ENCODE data around the gene DIO1.
A peak's percentile ranks its signal among the peaks of the same experiment; 100 is the strongest.

DIO1 gene

DNA sequence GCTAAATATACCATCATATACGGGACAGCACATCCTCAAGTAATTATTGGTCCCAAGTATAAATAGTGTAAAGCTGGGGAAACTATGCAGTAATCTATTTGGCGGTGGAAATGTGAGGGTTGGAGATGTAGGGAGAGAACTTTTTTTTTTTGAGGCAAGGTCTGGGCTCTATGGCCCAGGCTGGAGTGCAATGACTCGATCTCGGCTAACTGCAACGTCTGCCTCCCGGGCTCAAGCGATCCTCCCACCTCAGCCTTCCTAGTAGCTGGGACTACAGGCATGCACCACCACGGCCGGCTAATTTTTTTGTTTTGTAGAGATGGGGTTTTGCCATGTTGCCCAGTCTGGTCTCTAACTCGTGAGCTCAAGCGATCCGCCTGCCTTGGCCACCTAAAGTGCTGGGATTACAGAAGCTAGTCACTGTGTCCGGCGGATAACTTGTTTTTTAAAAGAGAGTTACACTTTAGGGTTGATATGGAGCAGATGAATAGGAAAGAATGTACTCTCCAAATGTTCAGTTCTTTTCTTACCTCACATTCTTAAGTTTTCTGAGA lies 49.6 kb downstream of the DIO1 start:
- no peak for DNase-seq

DNA sequence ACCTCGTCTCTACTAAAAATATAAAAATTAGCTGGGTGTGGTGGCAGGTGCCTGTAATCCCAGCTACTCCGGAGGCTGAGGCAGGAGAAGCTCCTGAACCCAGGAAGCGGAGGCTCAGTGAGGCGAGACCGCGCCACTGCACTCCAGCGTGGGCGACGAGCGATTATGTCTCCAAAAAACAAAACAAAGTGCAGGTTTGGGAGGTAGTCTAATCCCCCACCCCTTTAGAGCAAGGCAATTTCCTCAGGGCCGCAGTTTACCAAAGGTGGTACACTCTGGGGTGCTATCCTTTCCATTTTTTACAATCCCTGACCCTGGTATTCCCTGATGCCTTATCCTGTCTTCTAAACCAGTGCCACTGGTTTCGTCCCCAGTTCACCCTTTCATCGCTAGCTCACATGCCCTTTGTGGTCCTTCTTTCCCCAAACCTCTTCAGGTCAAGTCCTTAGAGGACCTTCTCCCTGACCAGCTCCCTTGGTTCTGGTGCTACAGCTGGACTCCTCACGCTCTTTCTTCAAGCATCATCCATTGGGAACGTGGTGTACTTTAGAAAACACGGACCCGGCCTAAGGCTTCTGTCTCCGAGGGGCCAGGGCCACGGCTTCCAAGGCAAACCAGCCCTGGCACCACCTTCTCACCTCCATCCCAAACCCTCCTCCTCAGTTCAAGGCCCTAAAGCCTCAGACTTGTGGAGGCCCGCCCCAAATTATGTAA lies 50.6 kb downstream of the DIO1 start:
- no peak for DNase-seq

DNA sequence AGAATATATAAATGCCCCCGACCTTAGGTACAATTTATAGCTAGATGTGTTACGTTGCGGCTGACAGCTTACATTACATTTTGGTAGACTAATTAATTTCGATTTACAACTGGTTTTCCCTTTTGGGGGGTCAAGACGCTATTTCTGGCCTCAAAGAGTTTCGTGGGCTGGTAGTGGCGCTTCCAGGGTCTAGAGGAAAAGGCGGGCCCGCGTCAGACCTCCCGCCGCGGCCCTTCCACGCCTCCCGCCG lies 51.1 kb downstream of the DIO1 start:
- DNase-seq = no peak

DNA sequence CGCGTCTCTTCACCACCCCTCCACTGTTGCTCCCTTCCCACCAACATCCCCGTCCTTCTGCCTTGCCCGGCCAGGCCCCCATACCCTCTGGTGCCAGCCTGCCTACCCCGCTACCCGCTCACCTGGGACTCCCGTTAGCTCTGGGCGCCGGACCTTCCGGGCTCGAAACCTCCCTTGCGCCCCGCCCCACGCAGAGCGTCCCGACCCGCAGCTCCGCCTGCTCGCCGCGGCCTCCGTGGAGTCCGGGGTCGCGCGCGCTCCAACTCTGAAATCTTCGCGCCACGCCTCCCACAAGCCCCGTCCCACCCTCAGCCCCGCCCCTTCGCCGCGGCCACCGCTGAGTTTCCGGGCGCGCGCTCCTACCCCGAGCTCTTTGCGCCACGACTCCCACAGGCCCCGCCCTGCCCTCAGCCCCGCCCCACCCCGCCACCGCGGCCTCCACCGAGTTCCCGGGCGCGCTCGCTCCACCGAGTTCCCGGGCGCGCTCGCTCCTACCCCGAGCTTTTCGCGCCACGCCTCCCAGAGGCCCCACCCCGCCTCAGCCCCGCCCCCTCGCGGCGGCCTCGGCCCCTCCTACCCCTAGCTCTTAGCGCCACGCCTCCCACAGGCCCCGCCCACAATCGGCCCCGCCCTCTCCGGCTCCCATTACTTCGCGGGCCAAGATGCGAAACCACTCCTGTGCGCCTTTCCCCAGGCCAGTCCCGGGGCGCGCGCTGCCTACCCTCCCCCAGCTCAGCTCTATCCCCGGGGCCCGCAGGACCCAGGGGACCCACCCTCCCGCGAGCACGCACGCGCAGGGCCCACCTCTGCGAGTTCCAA lies 51.7 kb downstream of the DIO1 start, which contains the start of gene IFT25:
TSS of gene IFT25 (minus strand) at position 267 of the 819 bp plus-strand sequence. CDS start 5,617 bp downstream, outside the sequence.
- DNase-seq = peak; percentile 71

DNA sequence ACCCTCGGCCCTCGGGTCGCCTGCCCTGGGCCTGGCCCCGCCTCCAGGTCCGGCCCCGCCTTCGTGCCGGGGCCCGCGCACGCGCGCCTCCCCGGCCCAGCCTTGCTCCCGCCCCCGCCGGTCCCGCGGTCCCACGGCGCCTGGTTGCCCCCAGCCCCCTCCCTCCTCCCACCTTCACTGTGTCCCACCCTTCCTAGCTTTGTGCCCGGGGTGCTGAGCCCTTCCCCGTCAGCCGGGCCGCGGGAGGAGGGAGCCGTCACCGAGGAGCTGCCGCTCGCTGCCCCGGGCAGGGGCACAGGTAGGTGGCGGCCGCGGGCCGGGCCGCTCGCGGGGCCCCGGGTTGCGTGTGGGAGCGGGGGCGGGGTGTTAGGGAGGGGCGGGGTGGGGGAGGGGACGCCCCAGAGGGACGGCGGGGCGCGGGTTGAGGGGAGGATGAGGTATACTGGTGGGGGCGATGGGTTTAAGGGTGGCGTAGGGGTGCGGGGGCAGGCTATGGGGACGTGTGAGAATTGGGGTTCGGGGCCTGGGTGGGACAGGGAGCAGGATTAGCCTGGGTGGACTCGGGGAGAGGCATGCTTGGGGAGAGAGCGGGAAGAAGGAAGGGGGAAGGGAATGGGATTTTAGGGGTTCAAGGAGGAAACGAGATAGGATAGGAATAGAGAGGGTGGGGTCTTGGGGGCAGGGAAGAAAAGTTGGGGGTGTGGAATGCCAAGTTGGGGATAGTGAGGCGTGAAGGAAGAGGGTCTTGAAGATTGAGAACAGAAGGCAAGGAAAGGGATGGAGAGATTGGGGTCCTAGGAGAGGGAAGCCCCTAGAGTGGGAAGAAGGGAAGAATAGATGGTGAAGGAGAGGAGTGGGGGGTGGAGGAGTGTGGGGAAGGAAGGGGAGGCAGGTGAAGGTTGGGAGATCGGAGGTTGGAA lies 52.5 kb downstream of the DIO1 start, which contains the start of gene LRRC42:
TSS of gene LRRC42 (plus strand) at position 99 of the 920 bp plus-strand sequence. CDS start 5,650 bp downstream, outside the sequence.
- DNase-seq = no peak

DNA sequence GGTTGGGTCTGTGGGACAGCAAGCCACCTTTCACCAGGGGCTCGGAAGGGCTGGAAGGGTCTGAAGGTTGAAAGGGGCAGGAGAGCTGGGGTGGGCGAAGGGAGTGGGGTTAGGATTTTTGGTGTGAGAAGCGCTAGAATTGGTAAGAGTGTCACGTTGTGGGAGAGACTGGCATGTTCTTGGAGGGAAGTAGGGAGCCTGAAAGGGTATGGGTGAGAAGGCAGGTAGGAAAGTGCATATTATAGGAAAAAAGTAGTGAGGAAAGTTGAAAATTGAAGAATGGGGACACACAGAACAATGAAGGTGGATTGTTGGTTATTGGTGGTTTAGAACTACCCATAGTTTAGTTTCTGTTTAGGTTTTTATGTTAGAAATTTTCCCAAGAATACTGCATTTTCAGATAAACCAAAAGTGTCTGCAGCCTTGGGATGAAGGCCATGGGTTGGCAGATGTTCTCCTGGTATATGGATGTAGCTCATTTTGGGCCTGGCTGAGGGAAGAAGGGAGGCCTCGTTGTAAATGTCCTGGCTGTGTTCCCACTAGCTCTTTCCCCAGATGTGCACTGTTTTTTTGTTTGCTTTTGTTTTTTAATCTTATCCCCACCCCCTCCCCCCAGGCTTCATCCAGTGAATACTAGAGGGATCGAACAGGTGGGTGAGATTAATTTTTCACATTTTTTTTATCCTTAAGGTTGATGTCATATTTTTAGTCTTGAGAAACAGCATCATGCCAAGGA lies 53.4 kb downstream of the DIO1 start:
- DNase-seq = no peak

DNA sequence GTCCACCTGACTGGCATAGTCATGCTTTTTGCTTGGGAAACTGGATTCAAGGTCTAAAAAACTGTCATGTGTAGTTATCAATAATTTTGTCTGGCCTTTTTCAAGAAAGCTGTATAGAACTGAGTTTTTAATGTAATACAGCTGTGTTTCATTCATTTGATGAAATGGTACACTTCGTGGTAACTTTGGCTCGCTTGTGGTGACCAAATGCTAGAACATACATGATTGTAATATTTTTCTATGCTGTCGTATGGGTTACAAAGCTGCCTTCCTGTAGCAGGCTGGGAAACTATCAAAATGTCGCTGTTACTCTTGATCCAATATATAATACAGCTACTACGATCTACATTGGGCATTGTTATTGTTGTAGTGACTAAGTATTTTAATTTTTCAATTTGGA lies 54.3 kb downstream of the DIO1 start:
- no peak for DNase-seq

DNA sequence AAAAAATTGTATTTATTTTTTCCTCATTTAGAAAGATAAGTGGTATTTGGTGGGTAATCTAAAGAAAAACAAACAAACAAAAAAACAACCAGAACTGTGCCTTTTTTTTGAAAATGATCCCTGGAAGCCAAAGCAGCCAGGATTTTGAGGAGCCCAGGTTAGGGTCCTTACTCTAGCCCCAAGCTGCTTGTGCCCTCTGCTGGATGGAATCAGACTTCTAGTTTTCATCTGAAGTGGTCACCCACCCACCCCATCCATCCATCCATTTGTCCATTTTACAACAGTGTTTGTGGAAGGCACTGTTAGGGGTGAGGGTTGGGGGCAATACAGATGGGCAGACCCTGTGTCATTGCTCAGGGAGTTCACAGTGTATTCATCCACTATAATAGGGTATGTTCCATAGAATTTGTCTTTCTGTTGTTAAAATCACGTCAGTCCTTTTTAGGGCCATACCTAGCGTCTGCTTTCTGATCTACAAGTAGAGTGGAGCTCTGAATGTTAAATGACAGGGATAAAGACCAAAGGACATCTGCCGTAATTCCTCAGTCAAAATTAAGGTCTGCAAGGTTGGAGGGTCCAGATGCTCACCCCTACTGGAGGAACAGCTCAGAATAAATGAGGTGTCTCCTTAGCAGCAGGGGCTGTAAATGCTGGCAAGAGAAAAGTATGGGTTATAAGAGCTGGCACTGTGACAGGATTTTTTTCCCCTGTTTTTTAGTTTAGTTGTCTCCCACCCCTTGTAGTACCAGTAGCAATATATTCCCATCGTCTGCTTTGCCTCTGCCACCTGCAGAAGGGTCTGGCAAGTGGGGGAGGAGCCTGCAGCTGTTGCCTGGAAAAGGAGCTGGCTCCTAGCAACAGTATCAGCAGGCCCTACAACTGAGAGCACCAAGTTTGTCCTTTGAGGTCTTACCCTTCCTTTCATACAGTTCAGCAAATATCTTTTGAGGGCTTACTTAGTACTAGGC lies 55.3 kb downstream of the DIO1 start:
- DNase-seq = no peak

DNA sequence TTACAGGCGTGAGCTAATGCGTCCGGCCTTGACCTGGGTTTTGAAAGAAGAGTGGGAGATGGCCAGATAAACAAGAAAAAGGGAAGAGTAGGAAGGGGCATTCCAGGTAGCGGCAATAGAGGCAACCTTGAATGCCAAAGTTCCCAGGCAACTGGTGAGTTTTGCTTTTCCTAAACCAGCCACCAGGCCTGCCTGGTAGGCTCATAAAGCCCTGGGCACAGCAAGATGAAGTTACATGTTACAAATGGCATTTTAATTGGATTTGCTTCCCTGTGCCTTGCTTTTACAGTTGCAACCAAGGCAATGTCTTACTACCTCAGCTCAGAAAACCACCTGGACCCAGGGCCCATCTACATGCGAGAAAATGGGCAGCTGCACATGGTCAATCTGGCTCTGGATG lies 57.7 kb downstream of the DIO1 start:
- DNase-seq = no peak

DNA sequence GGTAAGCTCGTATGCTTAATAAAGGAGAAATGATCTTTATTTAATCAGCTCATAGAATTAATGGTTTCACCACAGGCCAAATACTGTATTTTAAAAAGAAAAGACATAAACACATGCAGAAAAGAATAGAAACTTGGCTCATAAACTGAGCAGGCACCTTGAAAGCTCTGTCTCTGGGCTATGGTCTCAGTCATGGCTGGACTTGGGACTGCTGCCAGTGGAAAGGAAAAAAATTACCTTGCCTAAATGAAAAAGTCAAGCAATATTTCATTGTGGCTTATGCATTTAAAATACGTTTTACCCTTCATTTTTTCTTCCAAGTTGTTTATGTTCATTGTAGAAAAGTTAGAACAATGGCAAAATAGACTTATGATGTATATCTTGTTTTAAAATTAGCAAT lies 60.1 kb downstream of the DIO1 start:
- no peak for DNase-seq

DNA sequence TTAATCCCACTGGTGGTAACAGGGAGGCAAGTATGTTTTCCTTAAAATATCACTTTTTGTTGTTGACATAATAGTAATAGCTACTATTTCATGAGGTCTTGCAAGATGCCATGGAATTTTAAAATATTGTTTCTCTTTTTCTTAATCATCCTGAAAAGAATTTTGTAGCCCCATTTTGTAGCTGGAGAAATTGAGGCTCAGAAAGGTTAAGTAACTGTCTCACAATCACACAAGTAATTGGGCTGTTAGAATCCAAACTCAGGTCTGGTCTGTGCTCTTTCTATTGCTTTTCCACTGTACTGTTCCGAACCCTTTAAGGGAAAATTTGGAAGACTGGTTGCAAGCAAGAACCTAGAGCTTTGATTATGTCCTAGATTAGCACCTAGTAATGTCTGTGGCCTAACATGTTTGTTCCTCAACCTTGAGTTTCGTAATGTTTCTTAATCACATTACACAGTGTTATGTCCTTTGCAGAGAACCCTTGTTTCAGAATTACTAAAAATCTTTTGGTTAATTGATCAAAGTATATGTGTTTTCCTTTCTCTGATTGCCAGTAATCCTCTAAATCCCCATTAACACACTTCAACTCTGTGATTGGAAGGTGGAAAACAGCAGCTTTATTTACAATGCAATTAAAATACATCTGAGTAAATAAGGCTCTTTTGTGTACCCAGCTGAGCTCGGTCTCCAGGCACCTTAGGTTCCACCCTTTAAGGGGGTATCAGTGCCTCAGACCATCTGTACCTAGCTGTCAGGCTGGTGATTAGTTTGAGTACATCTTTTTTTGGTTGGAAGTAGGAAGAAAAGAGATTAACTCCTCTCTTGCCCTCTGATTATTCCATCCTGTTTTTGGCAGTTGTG lies 62.6 kb downstream of the DIO1 start:
- peak; percentile 78 for DNase-seq

DNA sequence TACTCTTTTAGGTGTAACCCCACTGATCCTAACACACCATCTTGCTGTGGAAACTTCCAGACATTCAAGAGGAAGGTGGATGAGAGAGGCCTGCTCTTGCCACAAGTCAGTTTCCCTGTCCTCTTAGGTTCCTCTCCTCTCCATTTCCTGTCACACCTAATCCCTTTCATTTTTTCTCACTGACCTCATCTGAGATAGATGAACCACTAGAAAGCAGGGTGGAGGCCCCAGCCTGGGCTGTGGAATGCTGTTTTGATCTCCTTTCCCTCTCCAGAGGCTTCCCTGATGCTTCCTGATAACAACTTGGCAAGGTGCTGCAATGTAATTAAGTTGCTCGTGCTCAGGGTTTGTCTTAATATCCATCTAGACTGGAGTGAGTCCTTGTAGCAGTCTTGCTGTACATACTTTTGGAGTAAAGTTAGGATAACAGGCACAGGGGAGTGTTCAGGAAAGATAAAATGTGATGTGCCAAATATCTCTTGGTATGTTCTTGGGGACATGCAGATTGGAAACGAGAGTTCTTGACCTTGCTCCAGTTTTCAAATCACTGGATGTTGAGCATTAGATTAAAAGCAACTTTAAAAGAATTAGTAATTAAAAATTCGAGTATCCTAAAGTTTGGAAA lies 63.3 kb downstream of the DIO1 start:
- no peak for DNase-seq

DNA sequence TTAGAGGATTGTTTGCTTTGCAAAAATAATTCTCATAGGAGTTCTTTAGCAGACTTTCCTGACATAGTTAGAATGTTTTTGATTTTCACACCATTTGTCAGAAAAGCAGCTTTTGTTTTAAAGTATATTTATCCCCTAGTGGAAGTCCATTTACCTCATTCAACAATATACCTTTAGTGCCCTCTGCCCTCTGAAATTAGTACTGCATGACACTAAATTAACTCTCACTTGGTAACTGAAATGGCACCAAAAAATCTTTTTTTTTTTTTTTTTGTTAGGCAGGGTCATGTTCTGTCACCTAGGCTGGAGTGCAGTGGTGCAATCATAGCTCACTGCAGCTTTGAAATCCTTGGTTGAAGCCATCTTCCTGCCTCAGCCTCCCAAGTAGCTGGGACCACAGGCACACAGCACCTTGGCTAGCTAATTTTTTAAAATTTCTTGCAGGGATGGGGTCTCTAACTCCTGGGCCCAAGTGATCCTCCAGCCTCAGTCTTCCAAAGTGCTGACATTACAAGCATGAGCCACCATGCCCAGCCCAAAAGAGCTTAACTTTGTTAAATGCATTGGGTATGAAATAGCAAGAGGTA lies 65.8 kb downstream of the DIO1 start:
- no peak for DNase-seq
